ENCODE data around the gene RWDD3.

The RWDD3 gene

DNA sequence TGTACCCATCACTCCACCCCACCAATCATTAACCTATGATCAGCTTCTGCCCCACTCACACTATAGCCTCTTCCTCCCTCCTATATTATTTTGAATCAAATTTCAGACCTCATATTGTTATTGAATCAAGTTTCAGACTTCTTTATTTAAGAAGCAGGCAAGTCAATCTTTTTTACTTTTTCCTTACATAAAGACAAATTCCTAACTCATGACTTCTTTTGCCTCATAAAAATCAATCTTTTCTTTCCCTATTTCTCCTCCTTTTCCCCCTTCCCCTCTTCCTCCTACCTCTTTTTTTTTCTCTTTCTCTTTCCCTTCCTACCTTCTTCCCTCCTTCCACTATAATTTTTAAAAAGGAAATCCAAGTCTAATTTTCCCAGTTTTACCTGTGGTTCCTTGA lies 4.3 kb upstream of the RWDD3 start:
- DNase-seq (ENCODE audit: low read depth in 3 of 3) = no peak

DNA sequence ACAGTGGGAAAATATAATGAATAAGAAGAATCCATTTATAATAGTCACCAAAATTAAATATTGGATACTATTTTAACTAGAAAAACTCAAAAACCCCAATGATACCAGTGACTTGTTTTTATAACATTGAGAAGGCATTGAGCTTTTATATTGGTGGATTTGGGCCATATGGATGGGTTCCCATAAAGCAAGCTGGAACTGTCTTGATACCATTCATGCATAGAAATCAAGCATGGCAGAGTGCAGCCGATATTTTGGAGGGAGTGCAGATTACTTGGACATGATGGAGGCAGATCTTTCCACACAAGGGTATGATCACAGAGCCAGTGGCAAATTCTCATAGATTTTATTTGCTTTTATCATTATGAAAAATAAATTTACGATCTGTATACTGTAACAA lies 3.8 kb upstream of the RWDD3 start:
- DNase-seq (ENCODE audit: low read depth in 3 of 3) = no peak

DNA sequence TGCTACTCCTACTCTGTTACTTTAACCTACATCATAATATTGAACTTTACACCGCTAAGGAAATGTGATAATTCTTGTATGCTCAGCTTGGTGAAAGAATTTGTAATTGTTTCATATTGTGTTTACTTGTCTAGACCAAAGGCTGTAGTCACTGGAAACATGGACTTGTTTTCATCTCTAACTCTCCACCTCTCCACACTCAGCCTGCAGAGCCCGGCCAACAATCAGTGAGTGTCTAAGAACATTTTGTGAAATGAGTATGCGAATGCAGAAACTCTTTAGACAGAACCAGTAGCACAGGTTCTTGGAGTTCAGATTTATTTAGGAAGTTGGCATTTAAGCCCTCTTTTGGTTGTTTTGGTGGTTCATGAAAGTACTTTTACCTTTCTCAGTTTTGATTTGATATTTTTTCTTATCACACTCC lies 3.2 kb upstream of the RWDD3 start:
- no peak for DNase-seq (ENCODE audit: low read depth in 3 of 3)

DNA sequence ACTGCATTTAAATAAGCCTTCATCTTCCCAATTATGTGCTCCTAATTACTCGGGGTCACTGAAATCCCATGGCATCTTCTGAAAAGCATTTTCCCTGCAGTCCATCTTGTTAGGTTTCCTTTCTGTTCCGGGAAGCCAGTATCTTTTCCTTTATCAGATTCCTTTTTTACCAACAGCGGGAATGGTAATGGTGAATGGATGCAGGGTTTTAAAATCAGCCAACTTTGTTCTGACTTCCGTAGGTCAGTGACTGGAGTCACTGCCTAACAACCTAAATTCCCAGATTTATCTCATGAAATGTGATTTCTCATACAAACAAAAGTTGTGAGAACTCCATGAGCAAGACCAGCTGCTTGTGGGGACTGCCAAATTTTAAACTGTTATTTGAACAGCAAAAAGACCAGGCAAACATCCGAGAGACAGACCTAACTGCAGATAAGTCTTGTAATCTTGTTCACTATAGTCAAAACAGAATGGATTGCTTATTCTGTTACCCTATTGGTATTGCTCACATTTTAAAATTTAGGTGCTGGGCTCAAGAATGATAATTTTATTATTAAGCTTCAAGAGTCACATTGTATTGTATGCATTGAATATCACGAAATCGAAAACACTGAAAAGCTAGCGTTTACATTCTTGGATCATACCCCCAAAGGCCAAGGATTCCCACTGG lies 1.2 kb upstream of the RWDD3 start:
- DNase-seq (ENCODE audit: low read depth in 3 of 3) = no peak

DNA sequence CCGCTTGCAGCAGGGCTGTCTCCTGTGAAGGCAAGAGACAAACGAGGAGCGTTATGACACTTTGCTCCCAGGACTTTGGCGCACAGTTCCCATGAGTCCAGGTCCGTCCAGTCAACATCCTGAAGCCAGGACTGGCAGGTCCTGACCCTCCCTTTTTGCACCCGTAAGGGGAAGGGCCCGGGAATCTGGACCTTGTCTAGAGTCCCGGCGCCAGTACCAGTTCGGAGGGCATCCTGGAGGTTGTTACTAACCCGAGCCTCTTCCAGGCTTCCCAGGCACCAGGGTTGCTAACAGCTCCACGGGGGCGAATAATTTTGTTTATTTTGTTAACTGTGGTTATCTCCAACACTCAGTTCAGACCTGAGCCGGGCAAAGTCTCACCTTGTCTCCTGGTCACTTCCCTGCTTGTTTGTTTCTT lies 682 bp upstream of the RWDD3 start:
- no peak for DNase-seq (ENCODE audit: low read depth in 3 of 3)

DNA sequence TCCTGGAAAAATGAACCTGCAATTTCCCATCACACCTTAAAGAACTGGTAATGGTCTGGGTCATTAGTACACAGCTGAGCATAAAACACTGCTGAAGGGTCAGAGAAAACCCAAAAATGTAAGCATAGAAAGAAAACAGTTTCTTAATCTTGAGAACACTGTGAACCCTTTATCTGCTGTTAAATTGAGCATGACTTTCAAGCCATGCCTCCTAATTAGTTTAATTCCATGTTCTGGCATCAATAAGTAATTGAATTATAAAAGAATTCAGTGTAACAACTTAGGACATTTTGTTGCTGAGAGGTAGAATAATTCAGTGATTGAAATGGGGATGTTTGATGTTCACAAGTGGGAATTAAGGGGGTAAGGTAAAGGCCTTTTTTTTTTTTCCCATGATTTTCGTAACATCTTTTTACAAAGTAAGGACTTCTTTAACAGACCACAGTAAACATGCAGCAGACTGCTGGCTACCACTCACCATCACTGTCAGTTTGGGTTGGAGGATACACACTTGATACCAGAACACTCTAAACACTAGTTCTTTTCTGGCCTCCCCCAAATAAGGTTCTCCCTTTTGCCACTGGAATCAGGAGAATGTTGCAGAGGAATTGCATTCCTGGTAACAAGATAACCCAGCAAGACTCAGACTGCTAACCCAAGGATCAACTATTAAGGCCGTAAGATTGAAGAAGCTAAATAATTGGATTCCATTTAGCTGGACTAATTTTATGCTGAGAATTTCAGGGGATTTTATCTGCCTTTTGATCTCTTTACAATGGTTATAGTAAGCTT lies 3.0 kb downstream of the RWDD3 start:
- no peak for DNase-seq (ENCODE audit: low read depth in 3 of 3)

DNA sequence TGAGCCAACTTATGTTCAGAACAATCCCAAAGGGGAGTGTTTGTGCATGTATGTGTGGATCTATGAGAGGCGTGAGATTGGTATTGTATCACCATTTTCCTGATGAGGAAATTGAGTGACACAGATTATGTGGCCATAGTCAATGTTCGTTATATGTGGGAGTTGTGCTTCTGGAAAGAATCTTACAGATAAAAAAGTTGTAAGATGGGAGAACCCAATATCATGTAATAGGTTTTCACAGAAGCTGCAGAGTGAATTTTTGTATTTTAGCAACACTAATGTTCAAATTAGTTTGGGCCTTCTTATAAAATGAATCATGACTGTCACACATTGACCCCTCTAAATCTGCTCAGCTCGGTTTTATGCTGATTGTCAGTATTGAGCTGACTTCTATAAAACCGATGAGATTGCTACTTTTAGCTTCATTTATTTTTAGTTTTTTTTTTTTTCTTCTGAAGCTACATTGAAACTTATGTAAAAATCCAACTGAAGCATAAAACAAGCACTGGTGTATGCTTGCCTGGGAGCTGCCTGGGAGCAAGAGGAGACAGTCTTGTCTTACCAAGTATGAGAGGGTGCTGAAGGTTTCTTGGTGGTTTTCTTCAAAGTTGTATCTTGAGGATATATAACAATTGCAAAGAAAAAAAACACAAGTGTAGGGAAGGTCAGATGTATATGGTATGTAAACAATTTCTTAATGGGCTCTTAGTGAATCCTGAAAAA lies 4.1 kb downstream of the RWDD3 start:
- DNase-seq (ENCODE audit: low read depth in 3 of 3) = no peak

DNA sequence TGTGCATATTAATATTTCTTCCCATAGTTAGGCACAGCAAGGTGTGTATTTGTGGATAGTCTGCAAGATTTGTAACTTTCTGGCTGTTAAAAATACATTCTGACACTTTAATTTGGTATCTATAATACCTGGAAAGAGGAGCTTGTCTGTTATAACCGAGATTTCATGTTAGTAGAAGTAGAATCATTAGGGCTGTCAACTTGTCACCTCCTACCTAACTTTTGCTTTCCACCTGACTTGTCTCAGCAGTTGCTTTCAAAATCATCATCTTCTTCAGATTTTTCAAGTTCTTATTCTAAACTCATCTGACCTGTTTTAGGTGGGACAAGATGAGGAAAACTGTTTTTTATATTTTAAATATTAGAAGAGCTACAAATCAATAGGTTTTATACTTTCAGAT lies 11.0 kb downstream of the RWDD3 start:
- no peak for DNase-seq (ENCODE audit: low read depth in 3 of 3)

DNA sequence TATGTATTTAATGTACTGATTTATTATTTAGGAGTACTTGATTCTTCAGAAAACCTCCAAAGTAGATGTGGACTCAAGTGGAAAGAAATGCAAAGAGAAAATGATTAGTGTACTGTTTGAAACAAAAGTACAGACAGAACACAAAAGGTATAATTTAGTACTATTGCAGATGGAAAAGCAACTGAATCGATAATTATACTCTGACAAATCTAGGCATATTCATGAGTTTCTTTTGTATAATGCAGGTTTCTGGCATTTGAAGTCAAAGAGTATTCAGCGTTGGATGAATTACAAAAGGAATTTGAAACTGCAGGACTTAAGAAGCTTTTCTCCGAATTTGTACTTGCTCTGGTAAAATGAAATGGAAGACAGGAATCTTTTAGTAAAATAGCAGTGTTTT lies 12.5 kb downstream of the RWDD3 start:
- DNase-seq (ENCODE audit: low read depth in 3 of 3) = no peak

DNA sequence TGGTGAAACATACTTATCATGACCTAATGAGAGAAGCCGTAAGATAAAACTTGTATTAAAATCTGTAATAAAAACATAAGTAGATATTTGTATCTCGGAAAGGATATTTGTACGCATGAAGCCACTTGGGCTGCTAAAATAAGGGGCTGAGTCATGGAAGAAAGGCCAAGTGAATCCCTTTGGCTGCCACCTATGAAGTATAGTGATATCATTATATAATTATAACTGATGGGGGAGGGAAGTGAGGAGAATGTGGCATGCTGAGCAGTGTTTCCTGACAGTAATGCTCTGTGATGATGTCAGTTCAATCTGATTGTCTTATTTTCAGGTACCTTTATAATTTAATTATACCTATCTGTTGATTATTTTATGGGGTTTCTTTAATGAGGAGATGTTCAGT lies 13.6 kb downstream of the RWDD3 start:
- no peak for DNase-seq (ENCODE audit: low read depth in 3 of 3)

DNA sequence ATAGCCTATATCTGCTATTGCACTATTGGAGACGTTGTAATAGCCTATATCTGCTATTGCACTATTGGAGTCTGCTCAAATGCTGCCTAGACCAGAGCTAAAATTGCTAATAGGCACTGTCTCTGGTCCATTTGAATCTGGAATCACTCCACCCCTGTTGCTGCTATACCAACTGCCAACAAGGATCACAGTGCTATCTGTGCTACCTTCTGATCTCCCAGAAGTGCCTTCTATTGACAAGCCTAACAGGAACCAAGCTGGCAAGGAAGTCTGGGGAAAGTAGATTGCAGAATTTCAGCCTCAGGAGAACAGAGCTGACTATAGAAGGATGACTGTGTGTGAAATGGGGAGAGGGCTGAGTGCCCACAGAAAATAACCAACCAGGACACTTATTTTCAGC lies 15.9 kb downstream of the RWDD3 start:
- no peak for DNase-seq (ENCODE audit: low read depth in 3 of 3)

DNA sequence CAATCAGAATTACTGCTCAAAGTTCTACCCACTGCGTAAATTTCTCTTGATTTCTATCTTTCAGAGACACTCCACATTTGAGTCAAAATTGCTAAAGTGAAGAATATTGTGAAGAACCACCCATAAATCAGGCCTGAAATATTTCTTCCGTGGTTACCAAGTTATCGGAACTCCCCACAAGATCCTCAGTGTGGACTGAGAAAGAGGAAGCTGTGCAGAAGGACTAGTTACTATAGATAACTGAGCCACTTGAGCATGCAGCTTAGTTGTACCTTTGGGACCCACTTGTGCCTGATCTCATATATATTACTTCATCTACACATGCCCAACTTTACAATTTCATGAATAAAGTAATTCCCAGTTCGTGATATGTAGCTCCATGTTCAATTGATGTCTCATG lies 18.4 kb downstream of the RWDD3 start:
- no peak for DNase-seq (ENCODE audit: low read depth in 3 of 3)

DNA sequence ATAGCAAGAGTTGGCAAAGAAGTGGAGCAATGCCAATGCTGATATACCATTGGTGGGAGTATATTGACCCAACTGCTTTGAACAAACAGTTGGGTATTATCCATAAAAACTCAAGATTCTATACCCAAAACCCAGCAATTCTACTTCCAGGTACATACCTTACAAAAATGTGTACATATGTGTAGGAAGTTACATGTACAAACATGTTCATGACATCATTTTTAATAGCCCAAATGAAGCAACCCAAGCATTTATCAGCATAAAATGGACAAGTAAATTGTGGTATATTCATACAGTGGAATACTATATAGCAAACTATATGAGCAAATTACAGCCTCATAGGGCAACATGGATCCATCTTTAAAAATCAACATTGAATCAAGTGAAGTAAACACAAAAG lies 20.9 kb downstream of the RWDD3 start:
- DNase-seq (ENCODE audit: low read depth in 3 of 3) = no peak

DNA sequence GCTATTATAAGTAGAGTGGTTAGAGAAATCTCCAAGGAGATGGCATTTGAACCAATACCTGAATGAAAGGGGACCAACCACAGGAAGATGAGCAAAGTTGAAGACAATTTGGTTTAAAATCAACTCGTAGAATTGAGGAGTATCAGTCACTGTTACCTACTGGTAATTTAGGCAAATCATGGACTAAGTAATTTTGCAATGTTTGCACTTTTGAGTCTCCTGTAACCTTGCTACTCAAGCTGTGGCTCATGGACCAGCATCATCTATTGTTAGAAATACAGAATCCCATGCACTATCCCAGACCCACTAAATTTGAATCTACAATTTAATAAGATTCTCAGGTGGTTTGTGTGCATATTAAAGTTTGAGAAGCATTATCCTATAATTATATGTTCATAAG lies 21.8 kb downstream of the RWDD3 start:
- DNase-seq (ENCODE audit: low read depth in 3 of 3) = no peak

DNA sequence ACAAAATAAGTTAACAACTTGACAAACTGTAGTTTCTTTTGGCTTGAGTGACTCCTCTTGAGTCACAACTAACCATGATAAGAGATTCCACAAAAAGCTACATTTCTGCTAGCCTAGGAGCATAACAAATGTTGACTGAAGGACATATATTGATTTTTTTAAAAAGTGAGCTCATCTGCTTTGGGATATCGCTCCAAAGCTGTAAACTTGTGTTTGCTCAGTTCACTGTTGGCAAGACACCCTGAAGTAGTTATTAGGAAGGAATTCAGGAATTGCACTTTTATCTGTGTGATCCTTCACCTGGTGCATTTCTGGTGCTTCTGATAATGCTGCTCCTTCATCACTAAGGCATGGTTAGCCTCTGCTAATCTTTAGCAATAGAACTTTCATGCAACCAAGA lies 23.7 kb downstream of the RWDD3 start:
- no peak for DNase-seq (ENCODE audit: low read depth in 3 of 3)

DNA sequence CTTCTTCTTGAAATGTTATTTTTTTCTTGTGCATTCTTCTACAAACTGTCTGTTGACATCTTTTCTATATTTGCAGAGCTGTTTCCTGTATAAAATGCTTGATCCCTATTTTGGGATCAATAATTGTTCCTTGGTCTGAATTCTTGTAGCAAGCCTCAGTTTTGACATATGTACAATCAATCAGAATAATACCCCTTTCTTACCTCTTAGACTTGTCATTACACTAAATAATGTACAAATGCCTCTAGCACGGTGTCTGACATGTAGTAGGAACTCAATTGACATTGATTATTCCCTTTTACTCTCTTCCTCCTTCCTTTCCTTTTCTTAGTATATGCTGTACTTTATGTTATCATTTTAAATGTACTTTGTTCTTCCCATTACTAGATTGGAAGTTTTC lies 25.2 kb downstream of the RWDD3 start:
- DNase-seq (ENCODE audit: low read depth in 3 of 3) = no peak

DNA sequence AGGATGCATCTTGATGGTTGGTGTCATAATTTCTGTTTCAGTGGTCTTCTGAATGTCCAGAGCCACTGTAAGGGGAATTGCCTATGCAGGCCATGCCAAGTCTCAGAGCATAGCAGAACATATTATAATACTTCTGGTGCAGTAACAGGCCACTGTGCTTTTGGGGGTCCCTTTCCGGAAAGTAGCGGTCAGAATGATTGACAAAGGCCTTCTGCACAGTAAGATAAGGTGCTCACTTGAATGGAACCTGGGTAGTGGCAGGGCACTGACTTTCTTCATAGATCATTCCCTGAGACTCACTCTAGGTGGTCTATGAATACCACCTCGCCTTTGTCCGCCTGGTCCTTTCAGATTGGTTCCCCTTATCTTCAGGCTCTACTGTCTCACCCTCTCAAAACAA lies 28.9 kb downstream of the RWDD3 start:
- DNase-seq (ENCODE audit: low read depth in 3 of 3) = no peak

DNA sequence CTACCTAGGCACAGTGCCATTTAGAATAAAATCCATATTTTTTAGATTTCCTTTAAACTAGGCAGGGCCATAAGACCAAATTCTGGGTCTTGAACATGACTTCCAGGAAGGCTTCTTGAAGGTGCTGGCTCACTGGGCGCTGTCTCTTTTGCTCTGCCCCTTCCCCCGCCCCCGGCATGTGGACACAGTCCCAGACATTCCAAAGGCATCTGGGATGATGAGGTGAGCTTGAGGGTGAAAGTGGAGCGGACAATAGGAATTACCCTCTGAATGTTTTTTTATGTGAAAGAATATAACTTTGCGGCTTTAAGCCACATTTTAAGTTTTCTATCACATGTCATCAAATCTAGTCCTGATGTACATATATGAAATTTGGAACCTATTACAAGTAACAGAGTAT lies 29.4 kb downstream of the RWDD3 start:
- no peak for DNase-seq (ENCODE audit: low read depth in 3 of 3)

DNA sequence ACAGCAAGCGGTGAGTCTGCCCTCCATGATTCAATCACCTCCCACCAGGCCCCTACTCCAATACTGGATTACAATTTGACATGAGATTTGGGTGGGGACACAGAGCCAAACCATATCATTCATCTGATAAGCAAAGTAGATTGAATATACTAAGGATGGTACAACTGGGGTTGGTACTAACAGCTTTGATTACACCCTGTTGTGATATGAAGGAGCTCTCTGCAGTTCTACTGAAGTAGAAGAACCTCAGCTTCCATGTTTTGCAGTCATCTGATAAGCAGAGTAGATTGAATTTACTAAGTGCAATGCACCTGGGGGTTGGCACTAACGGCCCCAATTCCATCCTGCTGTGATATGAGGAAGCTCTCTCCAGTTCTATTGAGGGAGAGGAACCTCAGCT lies 31.1 kb downstream of the RWDD3 start:
- DNase-seq (ENCODE audit: low read depth in 3 of 3) = no peak

DNA sequence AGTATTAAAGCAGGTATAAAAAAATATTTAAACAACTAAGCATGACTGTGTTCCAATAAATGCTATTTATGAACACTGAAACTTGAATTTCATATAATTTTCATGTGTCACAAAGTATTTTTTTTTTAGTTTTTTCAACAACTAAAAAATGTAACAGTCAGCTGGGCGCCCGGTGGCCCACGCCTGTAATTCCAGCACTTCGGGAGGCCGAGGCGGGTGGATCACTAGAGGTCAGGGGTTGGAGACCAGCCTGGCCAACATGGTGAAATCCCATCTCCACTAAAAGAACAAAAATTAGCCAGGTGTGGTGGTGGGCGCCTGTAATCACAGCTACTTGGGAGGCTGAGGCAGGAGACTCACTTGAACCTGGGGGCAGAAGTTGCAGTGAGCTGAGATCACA lies 42.4 kb downstream of the RWDD3 start:
- DNase-seq (ENCODE audit: low read depth in 3 of 3) = no peak

DNA sequence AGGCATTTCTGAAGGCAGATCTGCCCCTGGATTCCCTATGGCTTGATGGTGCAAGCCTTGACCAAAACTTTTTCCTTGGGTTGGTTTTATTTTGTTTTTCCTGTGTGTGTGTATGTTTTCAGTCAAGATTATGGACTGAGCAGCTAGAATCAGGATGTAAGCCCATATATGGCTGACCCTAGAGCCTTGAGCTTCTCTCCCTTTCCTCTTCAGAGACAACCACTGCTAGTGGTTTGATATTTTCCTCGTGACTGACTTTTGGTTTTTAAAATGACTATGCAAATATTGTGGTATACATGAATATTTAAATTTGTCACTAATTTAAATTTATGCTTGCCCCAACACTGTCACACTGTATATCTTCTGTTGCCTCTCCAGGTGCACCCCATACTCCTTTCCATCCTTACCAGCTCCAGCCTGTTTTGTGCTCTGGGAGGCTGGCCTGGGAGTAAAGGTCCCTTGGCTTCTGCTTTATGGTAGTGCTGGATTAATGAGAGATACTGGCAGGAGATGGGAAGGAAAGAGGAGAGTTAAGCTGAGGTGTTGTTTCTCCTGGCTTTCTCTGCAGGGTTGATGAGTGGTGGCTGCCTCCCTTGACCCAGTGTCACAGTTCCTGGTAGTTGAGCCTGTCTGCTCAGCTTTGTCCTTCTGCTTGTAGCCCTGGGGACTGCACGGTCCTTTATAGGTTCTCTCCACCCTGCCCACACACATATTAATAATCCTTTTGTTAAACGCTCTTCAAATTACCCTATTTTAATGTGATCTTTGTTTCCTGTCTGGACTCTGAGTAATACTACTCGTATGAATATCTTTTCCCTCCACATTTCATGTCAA lies 44.4 kb downstream of the RWDD3 start:
- no peak for DNase-seq (ENCODE audit: low read depth in 3 of 3)

Measured in stimulated activated CD4-positive, alpha-beta T cell treated with anti-CD3 and anti-CD28 coated beads, TNF-alpha, amount 100 ng/mL, for 24 hours (primary cell).